Left lung (tissue), 10 donors: ENCODE data around the gene ROR2. TPM values are rescaled to one million over a fixed set of nuclear protein-coding genes. Genes with fewer than 3 reads are reported as not detected.
A peak's percentile ranks its signal among the peaks of the same experiment; 100 is the strongest.

ENCODE experiments used
- ATAC-seq: fragments of 200-7000 bp; cut with Tn5 transposase; one replicate; pipeline ENCODE4 v1.9.1; 2020; ENCODE audit warnings: moderate library complexity
- DNase-seq, 4 donors: peaks; one replicate each; pipeline ENCODE4 v3.0.0-alpha.2; 2013 to 2020
- H3K27ac ChIP-seq, 2 donors: fragments of 200-600 bp; sonication (generic) in 1 of 2; one replicate each; pipeline versions ENCODE4 v1.5.0 to v1.8.0; 2020 to 2021
- H3K27me3 ChIP-seq, 2 donors: fragments of 200-600 bp; sonication (generic) in 1 of 2; one replicate each; pipeline versions ENCODE4 v1.5.0 to v1.8.0; 2020 to 2021
- H3K36me3 ChIP-seq, 2 donors: fragments of 200-600 bp; sonication (generic) in 1 of 2; one replicate each; pipeline versions ENCODE4 v1.5.0 to v1.8.0; 2020 to 2021
- H3K4me1 ChIP-seq, 2 donors: fragments of 200-600 bp; one replicate each; pipeline ENCODE4 v1.8.0; 2021
- H3K4me3 ChIP-seq, 2 donors: fragments of 200-600 bp; sonication (generic) in 1 of 2; one replicate each; pipeline versions ENCODE4 v1.5.0 to v1.8.0; 2020 to 2021; ENCODE audit warnings: mild to moderate bottlenecking in 1 of 2
- H3K9me3 ChIP-seq, 2 donors: fragments of 200-600 bp; sonication (generic) in 1 of 2; one replicate each; pipeline versions ENCODE4 v1.5.0 to v1.8.0; 2020 to 2021
- CTCF ChIP-seq, 2 donors: fragments of 200-600 bp; sonication (generic) in 1 of 2; IDR thresholded peaks; one replicate each; pipeline versions ENCODE4 v1.5.0 to v1.8.0; 2021; ENCODE audit warnings: antibody characterized with exemption in 2 of 2
- intact Hi-C, 2 donors: fragments of 100-400 bp; cut with DNase I; formaldehyde crosslinking; loops; one replicate each; pipeline versions ENCODE4 v1.11.2 to v1.14.2; 2022
- polyA plus RNA-seq, 6 donors: library from polyadenylated mRNA; unstranded; fragments of 120-200 nt; gene quantifications; one replicate each; pipeline ENCODE4 v1.2.1, GENCODE V29; 2013; ENCODE audit not compliant: insufficient read length in 6 of 6
- total RNA-seq, 2 donors: library from RNA; stranded (reverse); fragmentation: NEBNext Ultra II Directional; extraction: Animal tissue kit (Norgen Biotek cat#: 25700); gene quantifications; one replicate each; pipeline ENCODE4 v1.2.1, GENCODE V29; 2021
- donor health status: DM: no; HTN: yes; CAD: no.
- donor health status: DM: no; HTN: no; CAD: no.

ROR2 gene
- total and polyA plus RNA-seq, 8 donors: 11.5 to 36.5 (median 29.7) TPM

GRCh38 chr9:91960367-91960766 lies 10.3 kb upstream of the ROR2 start:
- intact Hi-C loops: no loop called here
- DNase-seq: no peak
- no peak for TF ChIP-seq CTCF (IDR thresholded peaks at IDR 0.05)
- peaks cover 0 to 4% of the 10 kb centered on the region in 2 donors for H3K27me3 ChIP-seq
- ATAC-seq: no peak
- peaks cover 0 to 16% of the 10 kb centered on the region in 2 donors for H3K9me3 ChIP-seq
- H3K4me3 ChIP-seq: no peak overlapping the region
- H3K27ac ChIP-seq: no peak overlapping the region
- H3K36me3 ChIP-seq: no peaks in the 10 kb centered on the region
- H3K4me1 ChIP-seq: no peaks in the 10 kb centered on the region

DNA sequence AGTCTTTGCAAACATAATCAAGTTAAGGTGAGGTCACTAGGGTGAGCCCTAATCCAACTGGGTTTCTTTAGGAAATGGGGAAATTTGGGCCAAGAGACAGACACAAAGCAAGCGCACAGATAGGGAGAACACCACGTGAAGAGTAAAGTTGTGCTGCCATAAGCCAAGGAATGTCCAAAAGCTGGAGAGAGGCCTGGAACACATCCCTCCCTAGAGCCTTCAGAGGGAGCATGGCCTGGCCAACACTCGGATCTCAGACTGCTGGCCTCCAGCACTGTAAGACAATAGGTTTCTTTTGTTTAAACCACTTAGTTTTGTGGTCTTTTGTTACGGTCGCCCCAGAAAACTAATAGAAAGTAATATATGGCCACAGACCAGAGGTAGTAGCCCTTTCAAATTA lies 8.1 kb upstream of the ROR2 start:
- no peak for TF ChIP-seq CTCF (IDR thresholded peaks at IDR 0.05)
- Histone ChIP-seq H3K9me3 (peaks cover 0 to 13% of the 10 kb centered on the region in 2 donors), H3K4me1 (peaks cover 0 to 3% of the 10 kb centered on the region in 2 donors), H3K27me3 (peaks cover 0 to 20% of the 10 kb centered on the region in 2 donors), H3K4me3 (no peak overlapping the region), H3K27ac (no peak overlapping the region), H3K36me3 (no peaks in the 10 kb centered on the region)
- ATAC-seq (no peak), DNase-seq (no peak)
- intact Hi-C loops: no loop called here

- Histone ChIP-seq H3K4me1 (peaks cover 3 to 11% of the 10 kb centered on the region in 2 donors), H3K27me3 (peaks cover 14 to 52% of the 10 kb centered on the region in 2 donors), H3K27ac (no peak overlapping the region), H3K36me3 (no peaks in the 10 kb centered on the region), H3K4me3 (no peak overlapping the region), H3K9me3 (no peaks in the 10 kb centered on the region)
- peak; percentile 30 for ATAC-seq
- peak; percentile 23 to 39 for TF ChIP-seq CTCF (IDR thresholded peaks at IDR 0.05)
- intact Hi-C loops: no loop called here
- peak in 2 of 4 donors; percentile 48 to 74 for DNase-seq
Measured at GRCh38 chr9:91954841-91955471, 4.9 kb upstream of the ROR2 start.

- no peak for ATAC-seq
- intact Hi-C loops: no loop called here
- Histone ChIP-seq H3K4me1 (peaks cover 6 to 22% of the 10 kb centered on the region in 2 donors), H3K27me3 (peaks cover 27 to 65% of the 10 kb centered on the region in 2 donors), H3K4me3 (no peak overlapping the region), H3K36me3 (no peaks in the 10 kb centered on the region), H3K27ac (no peak overlapping the region), H3K9me3 (no peaks in the 10 kb centered on the region)
- no peak for TF ChIP-seq CTCF (IDR thresholded peaks at IDR 0.05)
- DNase-seq: no peak
Measured at GRCh38 chr9:91953718-91954117, 3.7 kb upstream of the ROR2 start.

DNA sequence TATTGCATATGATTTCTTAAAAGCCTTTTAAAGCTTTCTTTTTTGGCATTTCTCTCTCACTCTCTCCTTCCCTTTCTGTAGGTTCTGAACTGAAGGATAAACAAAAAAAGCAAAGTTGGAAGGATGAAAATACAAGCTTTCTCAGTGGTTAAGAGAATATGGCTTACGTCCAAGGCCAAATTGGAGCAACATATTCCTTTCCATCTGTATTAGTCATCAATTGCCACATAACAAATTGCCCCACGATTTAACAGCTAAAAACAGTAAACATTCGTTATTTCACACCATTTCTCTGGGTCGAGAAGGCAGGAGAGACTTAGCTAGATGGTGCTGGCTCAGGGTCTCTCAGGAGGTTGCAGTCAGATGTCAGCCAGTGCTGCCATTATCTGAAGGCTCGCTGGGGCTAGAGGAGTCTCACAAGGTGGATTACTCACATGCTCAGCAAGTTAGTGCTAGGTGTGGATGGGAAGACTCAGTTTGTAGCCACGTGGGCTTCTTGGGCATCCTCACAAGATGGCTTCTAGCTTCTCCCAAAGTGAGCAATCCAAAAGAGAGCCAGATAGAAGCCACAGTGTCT lies 2.0 kb upstream of the ROR2 start:
- DNase-seq (no peak), ATAC-seq (no peak)
- H3K27ac ChIP-seq: no peak overlapping the region
- H3K9me3 ChIP-seq: no peaks in the 10 kb centered on the region
- intact Hi-C loops: no loop called here
- peaks cover 42 to 81% of the 10 kb centered on the region in 2 donors for H3K27me3 ChIP-seq
- H3K4me3 ChIP-seq: no peak overlapping the region
- no peaks in the 10 kb centered on the region for H3K36me3 ChIP-seq
- TF ChIP-seq CTCF (IDR thresholded peaks at IDR 0.05): no peak
- peaks cover 9 to 24% of the 10 kb centered on the region in 2 donors for H3K4me1 ChIP-seq
